A673 (cell line): ENCODE results near the gene COL1A1. TPM values are rescaled to one million over a fixed set of nuclear protein-coding genes. Genes with fewer than 3 reads are reported as not detected.

ENCODE experiments used
- BruUV-seq: library from RNA; stranded (reverse); fragments of 400-500 nt; replicated peaks from 2 replicates; lab custom pipeline; 2021; lab: Mats Ljungman, UMichigan
- CTCF ChIA-PET: fragments of 300-600 bp; sonication (Branson Sonifier 250); formaldehyde crosslinking; loops from one replicate; lab custom pipeline; 2022; ENCODE audit warnings: antibody characterized with exemption; lab: Charles Lee
- POLR2A ChIA-PET: fragments of 300-600 bp; sonication (Branson Sonifier 250); formaldehyde crosslinking; loops from one replicate; lab custom pipeline; 2022; ENCODE audit warnings: antibody characterized with exemption; ENCODE audit not compliant: low non-redundant PET; lab: Charles Lee
- DNase-seq: peaks from one replicate; pipeline ENCODE4 v3.0.0-alpha.2; 2015; ENCODE audit warnings: low spot score
- H3K27ac ChIP-seq: fragments of 200-600 bp; sonication (generic); 2 replicates; pipeline ENCODE4 v1.5.1; 2016; ENCODE audit warnings: mixed run types, low read depth, mild to moderate bottlenecking, mixed read lengths, antibody characterized with exemption, low read length; ENCODE audit not compliant: poor library complexity, severe bottlenecking
- H3K27me3 ChIP-seq: fragments of 200-600 bp; sonication (generic); replicated peaks from 2 replicates; pipeline ENCODE4 v1.6.1; 2017; ENCODE audit warnings: mixed run types, low read depth, mild to moderate bottlenecking, mixed read lengths, antibody characterized with exemption, low read length; ENCODE audit not compliant: insufficient read depth, poor library complexity
- H3K36me3 ChIP-seq: fragments of 200-600 bp; sonication (generic); 2 replicates; pipeline ENCODE4 v1.6.1; 2016; ENCODE audit warnings: mixed run types, mild to moderate bottlenecking, mixed read lengths, antibody characterized with exemption, low read length; ENCODE audit not compliant: insufficient read depth, poor library complexity, severe bottlenecking
- H3K4me1 ChIP-seq: fragments of 200-600 bp; sonication (generic); 2 replicates; pipeline ENCODE4 v1.6.1; 2017; ENCODE audit warnings: mixed run types, mild to moderate bottlenecking, mixed read lengths, antibody characterized with exemption, low read length; ENCODE audit not compliant: insufficient read depth, poor library complexity, severe bottlenecking
- H3K4me3 ChIP-seq: fragments of 200-600 bp; sonication (generic); 2 replicates; pipeline ENCODE4 v1.5.1; 2016; ENCODE audit warnings: low read depth, mixed run types, mild to moderate bottlenecking, mixed read lengths, low read length; ENCODE audit not compliant: poor library complexity, severe bottlenecking
- H3K9me3 ChIP-seq: fragments of 200-600 bp; sonication (generic); 2 replicates; pipeline ENCODE4 v1.6.1; 2016; ENCODE audit warnings: mixed run types, low read depth, mild to moderate bottlenecking, mixed read lengths, antibody characterized with exemption, low read length; ENCODE audit not compliant: poor library complexity, severe bottlenecking
- CTCF ChIP-seq: fragments of 300-800, 200-600 bp; sonication (generic); conservative IDR thresholded peaks from 2 replicates; pipeline ENCODE4 v1.5.1; 2017; ENCODE audit warnings: low read depth, mild to moderate bottlenecking, antibody characterized with exemption, low read length, moderate library complexity, mixed read lengths
- EZH2 ChIP-seq: fragments of 200-600 bp; sonication (generic); IDR thresholded peaks from 2 replicates; pipeline ENCODE4 v1.6.1; 2017; ENCODE audit warnings: borderline replicate concordance, low read depth, mild to moderate bottlenecking, mixed read lengths, antibody characterized with exemption, low read length; ENCODE audit not compliant: poor library complexity, severe bottlenecking
- intact Hi-C: fragments of 100-400 bp; cut with micrococcal nuclease; formaldehyde crosslinking; loops from one replicate; pipeline ENCODE4 v1.10.0; 2022; ENCODE audit not compliant: unreplicated experiment
- total RNA-seq: library from RNA; stranded (reverse); gene quantifications from 2 replicates; pipeline ENCODE4 v1.2.3, GENCODE V29; 2021

Gene COL1A1
- total RNA-seq, 1 experiment from 2014 or later, result 24.6 TPM

GRCh38 chr17:50205963-50206505, 4.6 kb upstream of the COL1A1 start:
- BruUV-seq, result no TSS peak
- no peak for TF ChIP-seq EZH2
- no peak for TF ChIP-seq CTCF
- ChIA-PET CTCF (interaction anchor here (2.0 kb wide), 1 partner anchor 66 kb away, joined by 5 read pairs; no protein-coding TSS in a partner anchor), POLR2A (interaction anchor here (0.8 kb wide), 1 partner anchor 44 kb away, joined by 3 read pairs; no protein-coding TSS in a partner anchor)
- DNase-seq, result no peak
- no peaks in the 10 kb centered on the region for H3K36me3 ChIP-seq
- no peak overlapping the region for H3K4me3 ChIP-seq
- peaks cover 24% of the 10 kb centered on the region for H3K4me1 ChIP-seq
- intact Hi-C loops, result no loop called here
- no peaks in the 10 kb centered on the region for H3K9me3 ChIP-seq
- H3K27me3 ChIP-seq, result peaks cover 16% of the 10 kb centered on the region
- no peak overlapping the region for H3K27ac ChIP-seq

GRCh38 chr17:50205111-50205962, 3.9 kb upstream of the COL1A1 start:
- intact Hi-C loops, result no loop called here
- no peak for DNase-seq
- ChIA-PET CTCF (interaction anchor here (0.5 to 2.0 kb wide), 3 partner anchors 13 to 93 kb away, joined by 3 to 7 read pairs (median 5); no protein-coding TSS in a partner anchor), POLR2A (interaction anchor here (0.8 kb wide), 1 partner anchor 44 kb away, joined by 3 read pairs; no protein-coding TSS in a partner anchor)
- no peaks in the 10 kb centered on the region for H3K9me3 ChIP-seq
- no TSS peak for BruUV-seq
- H3K27me3 ChIP-seq, result peaks cover 19% of the 10 kb centered on the region
- TF ChIP-seq EZH2 (no peak), CTCF (no peak)
- H3K36me3 ChIP-seq, result no peaks in the 10 kb centered on the region
- H3K27ac ChIP-seq, result no peak overlapping the region
- peaks cover 24% of the 10 kb centered on the region for H3K4me1 ChIP-seq
- H3K4me3 ChIP-seq, result no peak overlapping the region

GRCh38 chr17:50204431-50204830, 3.0 kb upstream of the COL1A1 start:
- Histone ChIP-seq H3K27me3 (peaks cover 19% of the 10 kb centered on the region), H3K4me3 (no peak overlapping the region), H3K27ac (no peak overlapping the region), H3K9me3 (no peaks in the 10 kb centered on the region), H3K36me3 (no peaks in the 10 kb centered on the region), H3K4me1 (peaks cover 22% of the 10 kb centered on the region)
- ChIA-PET POLR2A (no interaction called here), CTCF (interaction anchor here (0.6 to 2.0 kb wide), 2 partner anchors 14 to 67 kb away, joined by 5 to 7 read pairs; no protein-coding TSS in a partner anchor)
- TF ChIP-seq EZH2 (no peak), CTCF (no peak)
- BruUV-seq, result no TSS peak
- DNase-seq, result no peak
- intact Hi-C loops, result no loop called here
